Left cardiac atrium (tissue), 4 donors: ENCODE measurements around the gene RSBN1. TPM values are rescaled to one million over a fixed set of nuclear protein-coding genes. Genes with fewer than 3 reads are reported as not detected.

ENCODE experiments used
- ATAC-seq, 2 donors: fragments of 200-7000 bp; cut with Tn5 transposase; one replicate each; pipeline ENCODE4 v1.9.1; 2020; ENCODE audit warnings: mild to moderate bottlenecking in 2 of 2, moderate library complexity in 2 of 2
- DNase-seq: peaks from one replicate; pipeline ENCODE4 v3.0.0-alpha.2; 2020
- intact Hi-C, 2 donors: fragments of 100-400 bp; cut with DNase I; formaldehyde crosslinking; loops; one replicate each; pipeline versions ENCODE4 v1.14.1 to v1.15.1; 2022 to 2023
- total RNA-seq, 2 donors: library from RNA; stranded (reverse); fragmentation: NEBNext Ultra II Directional; extraction: Animal tissue kit (Norgen Biotek cat#: 25700); gene quantifications; one replicate each; pipeline ENCODE4 v1.2.1, GENCODE V29; 2021
- donor health status: DM: no; HTN: yes; CAD: no.
- donor health status: DM: no; HTN: yes; CAD: no; lungs with severe emphysema.
- donor health status: DM: yes; HTN: yes; CAD: no.
- donor health status: Dilated cardiomyopathy.

Gene RSBN1
- total RNA-seq, 2 donors from 2014 or later = 8.1 to 12.8 TPM

- ATAC-seq = no peak
- no peak for DNase-seq
- intact Hi-C loops = no loop called here
These were observed 24.6 kb downstream of the RSBN1 start for GRCh38 chr1:113787663-113788062.

DNA sequence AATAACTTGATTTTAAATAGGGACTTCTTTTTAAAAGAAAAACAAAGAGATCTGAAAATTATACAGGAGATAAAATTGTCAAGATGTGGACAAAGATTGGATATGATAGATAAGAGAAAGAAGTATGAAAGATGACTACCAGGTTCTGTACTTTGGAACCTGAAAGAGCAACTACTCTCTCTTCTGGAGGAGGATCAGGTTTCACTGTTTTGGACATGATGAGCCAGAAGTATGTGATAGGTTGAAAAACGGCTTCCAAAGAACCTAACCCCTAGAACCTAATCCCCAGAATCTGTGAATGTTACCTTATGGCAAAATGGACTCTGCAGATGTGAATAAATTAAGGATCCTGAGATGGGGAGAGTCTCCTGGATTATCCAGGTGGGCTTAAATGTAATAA is 26.2 kb downstream of the RSBN1 start:
- intact Hi-C loops = no loop called here
- ATAC-seq (no peak), DNase-seq (no peak)

DNA sequence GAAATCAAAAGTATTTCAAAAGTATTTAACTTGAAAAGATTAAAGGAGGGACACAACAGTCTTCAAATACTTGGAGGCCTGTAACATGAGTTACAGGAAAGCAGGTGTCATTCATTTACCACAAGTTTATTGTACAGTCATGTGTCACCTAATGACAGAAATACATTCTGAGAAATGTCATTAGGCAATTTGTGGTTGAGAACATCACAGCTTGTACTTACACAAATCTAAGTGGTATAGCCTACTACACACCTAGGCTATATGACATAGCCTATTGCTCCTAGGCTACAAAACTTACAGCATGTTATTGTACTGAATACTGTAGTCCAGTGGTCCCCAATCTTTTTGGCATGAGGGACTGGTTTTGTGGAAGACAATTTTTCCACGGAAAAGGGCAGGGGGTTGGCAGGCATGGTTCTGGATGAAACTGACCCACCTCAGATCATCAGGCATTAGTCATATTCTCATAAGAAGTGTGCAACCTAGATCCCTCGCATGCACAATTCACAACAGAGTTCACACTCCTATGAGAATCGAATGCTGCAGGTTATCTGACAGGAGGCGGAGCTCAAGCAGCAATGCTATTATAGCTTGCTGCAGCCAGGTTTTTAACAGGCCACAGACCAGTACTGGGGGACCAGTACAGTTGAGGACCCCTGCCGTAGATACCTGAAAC is 28.0 kb downstream of the RSBN1 start:
- no peak for DNase-seq
- intact Hi-C loops = no loop called here
- ATAC-seq = no peak

GRCh38 chr1:113783254-113784103 is 28.8 kb downstream of the RSBN1 start:
- no peak for DNase-seq
- ATAC-seq = peak; percentile 82 to 85
- intact Hi-C loops = no loop called here

DNA sequence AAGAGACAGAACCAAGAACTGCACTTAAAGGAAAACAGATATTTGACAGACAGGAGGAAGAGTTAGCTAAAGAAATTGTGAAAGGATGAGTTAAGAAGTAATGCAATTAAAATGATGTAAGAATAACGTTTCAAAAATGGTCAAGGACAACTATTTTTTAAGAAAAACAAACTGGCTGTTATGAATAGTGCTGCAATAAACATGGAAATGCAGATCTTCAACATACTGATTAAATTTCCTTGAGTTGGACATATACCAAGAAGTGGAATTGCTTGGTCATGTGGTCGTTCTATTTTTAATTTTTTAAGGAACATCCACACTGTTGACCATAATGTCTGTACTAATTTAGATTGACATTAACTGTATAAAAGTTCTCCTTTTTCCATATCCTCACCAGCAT is 29.9 kb downstream of the RSBN1 start:
- ATAC-seq = no peak
- intact Hi-C loops = no loop called here
- no peak for DNase-seq

DNA sequence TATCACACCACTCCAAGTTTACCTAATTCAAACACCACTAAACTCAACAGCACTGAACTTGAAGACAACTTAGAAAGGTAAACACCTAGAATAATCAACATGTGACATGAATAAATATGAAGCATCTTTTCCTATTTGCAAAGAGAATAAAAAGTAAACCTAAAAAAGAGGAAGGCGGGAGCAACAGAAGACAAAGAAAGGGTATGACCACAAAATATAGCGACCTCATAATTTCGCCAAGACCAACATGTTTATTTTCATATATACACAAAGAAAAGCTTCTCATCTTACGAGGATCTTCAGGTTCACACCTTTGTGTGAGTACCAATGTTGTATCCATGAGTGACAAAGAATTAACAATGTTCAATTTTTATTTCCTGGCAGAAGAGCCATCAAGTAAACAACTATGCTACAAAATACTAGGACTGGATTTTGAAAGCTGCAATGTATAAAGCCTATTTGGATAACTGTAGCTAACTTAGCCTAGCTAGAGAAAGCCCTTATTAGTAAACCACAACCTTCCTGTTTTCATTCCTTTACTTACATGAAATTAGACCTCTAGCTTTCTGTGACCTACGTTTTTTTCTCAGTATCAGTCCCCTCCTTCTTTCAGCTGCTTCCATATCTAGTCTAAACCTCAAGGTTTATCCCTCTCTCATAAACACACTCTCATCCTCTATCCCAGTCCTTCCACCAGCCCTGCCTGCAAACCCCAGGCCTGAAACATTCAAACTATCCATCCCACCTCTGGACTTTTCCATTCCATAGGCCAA is 31.7 kb downstream of the RSBN1 start:
- ATAC-seq (no peak), DNase-seq (no peak)
- intact Hi-C loops = no loop called here

DNA sequence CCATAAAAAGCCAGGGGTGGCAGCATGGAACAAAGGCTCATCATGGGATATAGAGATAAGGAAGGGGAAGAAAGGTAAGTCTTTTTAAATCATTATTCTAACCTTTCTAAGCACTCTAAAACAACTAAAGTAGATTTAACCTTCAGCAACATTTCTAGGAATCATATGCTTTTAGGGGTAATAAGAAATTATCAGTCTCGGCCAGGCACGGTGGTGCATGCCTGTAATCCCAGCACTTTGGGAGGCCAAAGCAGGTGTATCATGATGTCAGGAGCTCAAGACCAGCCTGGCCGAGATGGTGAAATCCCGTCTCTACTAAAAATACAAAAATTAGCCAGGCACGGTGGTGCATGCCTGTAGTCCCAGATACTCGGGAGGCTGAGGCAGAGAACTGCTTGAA is 32.7 kb downstream of the RSBN1 start:
- intact Hi-C loops = no loop called here
- ATAC-seq = no peak
- DNase-seq = no peak

GRCh38 chr1:113777561-113777960 is 34.7 kb downstream of the RSBN1 start:
- no peak for DNase-seq

GRCh38 chr1:113770031-113770430 is 42.2 kb downstream of the RSBN1 start:
- no peak for ATAC-seq
- no peak for DNase-seq
- intact Hi-C loops = no loop called here

More at GRCh38 chr1:113777561-113777960, 34.7 kb downstream of the RSBN1 start:
- intact Hi-C loops = no loop called here
- no peak for ATAC-seq

- no peak for ATAC-seq
- no peak for DNase-seq
- intact Hi-C loops = no loop called here
These were observed 42.7 kb downstream of the RSBN1 start for GRCh38 chr1:113769601-113769970.

DNA sequence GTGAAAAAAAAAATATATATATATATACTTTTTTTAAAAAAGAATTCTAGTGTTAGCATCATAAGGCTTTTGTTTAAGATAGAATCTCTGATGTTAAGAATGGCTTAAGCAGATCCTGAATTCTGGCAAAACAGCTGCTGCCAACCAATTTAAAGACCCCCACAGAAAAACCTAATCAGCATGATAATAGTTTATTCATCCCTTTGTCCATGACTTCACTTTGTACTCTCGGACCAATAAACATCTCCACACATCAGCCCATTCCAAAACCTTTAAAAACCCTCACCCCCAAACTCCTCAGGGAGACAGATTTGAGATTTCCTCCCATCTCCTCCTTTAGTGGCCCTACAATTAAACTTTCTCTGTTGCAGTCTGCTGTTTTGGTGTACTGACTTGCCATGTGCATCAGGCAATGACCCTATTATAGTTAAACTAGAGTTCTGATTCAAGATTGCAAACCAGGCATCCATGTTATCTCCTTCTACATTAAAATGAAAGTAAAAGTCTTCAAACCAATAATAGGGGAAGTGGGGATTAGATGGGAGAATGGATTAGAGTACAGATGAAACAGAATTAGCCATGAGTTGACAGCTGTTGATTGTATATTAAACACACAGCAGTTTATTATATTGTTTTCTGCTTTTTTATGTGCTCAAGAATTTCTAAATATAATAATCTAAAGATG is 43.2 kb downstream of the RSBN1 start:
- intact Hi-C loops = no loop called here
- DNase-seq (no peak), ATAC-seq (no peak)

GRCh38 chr1:113765306-113766230 is 46.7 kb downstream of the RSBN1 start:
- no peak for ATAC-seq
- no peak for DNase-seq
- intact Hi-C loops = no loop called here

DNA sequence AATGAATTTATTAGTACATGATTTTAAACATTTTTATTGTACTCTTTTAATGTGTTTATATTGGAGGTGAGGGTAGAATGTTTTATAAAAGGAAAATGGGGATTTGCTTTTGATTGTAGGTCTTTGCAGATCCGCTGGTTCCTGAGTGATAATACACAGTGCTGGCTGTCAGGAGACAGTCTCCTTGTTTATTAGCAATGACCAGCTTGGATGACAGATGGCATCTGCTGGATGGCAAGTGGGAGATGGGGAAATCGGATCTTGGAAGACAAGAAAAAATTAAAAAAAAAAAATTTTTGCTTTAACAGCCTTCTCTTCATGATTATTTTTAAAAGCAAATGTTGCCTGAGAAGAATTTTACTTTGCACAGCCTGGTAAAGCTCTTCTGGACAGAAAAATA is 48.6 kb downstream of the RSBN1 start:
- no peak for DNase-seq
- intact Hi-C loops = no loop called here
- ATAC-seq = no peak

DNA sequence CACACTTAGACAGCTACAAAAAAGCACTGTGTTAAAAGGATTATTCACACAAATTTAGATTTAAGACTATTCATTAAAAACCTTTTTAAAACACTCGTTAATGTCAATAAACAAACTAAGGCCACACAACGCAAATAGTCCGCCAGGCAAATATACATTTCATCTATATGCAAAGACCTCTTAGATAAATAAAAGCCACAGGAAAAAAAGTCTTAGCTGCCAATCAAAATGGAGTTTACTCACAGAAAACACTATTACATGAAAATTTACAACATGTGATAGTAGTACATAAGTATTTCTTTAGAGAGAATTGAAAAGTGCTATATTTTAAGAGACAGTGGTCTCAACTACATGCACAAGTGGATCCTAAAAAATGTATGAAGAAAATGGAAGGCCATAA is 50.3 kb downstream of the RSBN1 start:
- no peak for DNase-seq
- ATAC-seq = no peak
- intact Hi-C loops = no loop called here

GRCh38 chr1:113760102-113761080 is 51.9 kb downstream of the RSBN1 start:
- intact Hi-C loops = no loop called here
- DNase-seq (no peak), ATAC-seq (no peak)

GRCh38 chr1:113759333-113760101 is 52.8 kb downstream of the RSBN1 start, which contains the start of gene PHTF1:
PHTF1 (minus strand) TSS chr1:113759486; CDS start chr1:113758703, 783 bp downstream.
- DNase-seq = peak; percentile 85
- intact Hi-C loops = loop anchor here in 1 of 2 donors (1.0 kb wide), 1 partner anchor 53 kb away; the partner anchor contains the start of gene RSBN1
- peak; percentile 94 to 97 for ATAC-seq
